Spleen (tissue), 11 donors: ENCODE results near the gene FIS1. TPM values are rescaled to one million over a fixed set of nuclear protein-coding genes. Genes with fewer than 3 reads are reported as not detected.

Source experiments
- DNase-seq: peaks from one replicate; pipeline ENCODE4 v3.0.0-alpha.2; 2020
- H3K27ac ChIP-seq, 8 donors: fragments of 200-600 bp; sonication (generic) in 7 of 8; 1 replicate in 4 of 8; 2 replicates in 4 of 8; pipeline versions ENCODE4 v1.5.0 to v1.8.0; 2016 to 2021; ENCODE audit warnings: inconsistent platforms in 4 of 8, mild to moderate bottlenecking in 4 of 8, moderate library complexity in 1 of 8
- H3K27me3 ChIP-seq, 7 donors: fragments of 200-600 bp; sonication (generic) in 6 of 7; replicated peaks in 1 of 7; 1 replicate in 4 of 7; 2 replicates in 3 of 7; pipeline versions ENCODE4 v1.5.0 to v1.8.0; 2016 to 2021; ENCODE audit warnings: inconsistent platforms in 3 of 7, mild to moderate bottlenecking in 1 of 7
- H3K36me3 ChIP-seq, 6 donors: fragments of 200-600 bp; sonication (generic) in 5 of 6; 1 replicate in 4 of 6; 2 replicates in 2 of 6; pipeline versions ENCODE4 v1.5.0 to v1.8.0; 2016 to 2021; ENCODE audit warnings: inconsistent platforms in 2 of 6
- H3K4me1 ChIP-seq, 6 donors: fragments of 200-600 bp; sonication (generic) in 5 of 6; 1 replicate in 3 of 6; 2 replicates in 3 of 6; pipeline versions ENCODE4 v1.5.0 to v1.8.0; 2016 to 2021; ENCODE audit warnings: inconsistent platforms in 3 of 6
- H3K4me3 ChIP-seq, 8 donors: fragments of 200-600 bp; sonication (generic) in 7 of 8; 1 replicate in 4 of 8; 2 replicates in 4 of 8; pipeline versions ENCODE4 v1.5.0 to v1.8.0; 2016 to 2021; ENCODE audit warnings: inconsistent platforms in 4 of 8, mild to moderate bottlenecking in 4 of 8, moderate library complexity in 2 of 8
- H3K9me3 ChIP-seq, 8 donors: fragments of 200-600 bp; sonication (generic) in 7 of 8; 1 replicate in 4 of 8; 2 replicates in 4 of 8; pipeline versions ENCODE4 v1.5.0 to v1.8.0; 2016 to 2021; ENCODE audit warnings: inconsistent platforms in 4 of 8
- POLR2A ChIP-seq, 3 donors: fragments of 450-650 bp; IDR thresholded peaks; one replicate each; pipeline ENCODE4 v1.5.1; 2017; ENCODE audit warnings: antibody characterized with exemption in 3 of 3, mild to moderate bottlenecking in 1 of 3
- POLR2AphosphoS5 ChIP-seq, 3 donors: sonication (generic); formaldehyde crosslinking; IDR thresholded peaks; one replicate each; pipeline ENCODE4 v1.5.1; 2017; ENCODE audit warnings: antibody characterized with exemption in 3 of 3
- WGBS, 5 donors: extraction: QIAGEN DNeasy Blood & Tissue Kit in 3 of 5; methylation state at CpG; one replicate each; pipeline versions ENCODE4 v1.1.5 to v1.1.7; 2013 to 2018; 5-methylcytosine and 5-hydroxymethylcytosine counted together
- intact Hi-C: fragments of 100-400 bp; cut with DNase I; formaldehyde crosslinking; loops from one replicate; pipeline ENCODE4 v1.15.0; 2023; ENCODE audit warnings: low total_unique reads
- polyA plus RNA-seq, 3 donors: library from polyadenylated mRNA; stranded (reverse); fragments of 200-250 nt; gene quantifications; one replicate each; pipeline ENCODE4 v1.2.1, GENCODE V29; 2013
- small RNA-seq, 4 donors: library from RNA; depleted of rRNA; stranded (forward); fragments of <200 nt; gene quantifications; one replicate each; pipeline ENCODE3, GENCODE V24; 2016
- total RNA-seq, 7 donors: library from RNA; depleted of rRNA in 3 of 7; stranded (reverse); fragments of >200 nt in 3 of 7; fragmentation: NEBNext Ultra II Directional in 4 of 7; extraction: Animal tissue kit (Norgen Biotek cat#: 25700) in 4 of 7; gene quantifications; one replicate each; pipeline versions ENCODE4 v1.1.0 to v1.2.1, GENCODE V29; 2016 to 2021
- TF ChIP-seq, protein P1 (sequence below), 11 experiments: fragments of 200-600 bp in 7 of 11; fragments of 450-650 bp in 4 of 11; sonication (generic) in 4 of 11; IDR thresholded peaks in 8 of 11; conservative IDR thresholded peaks in 3 of 11; 1 replicate in 7 of 11; 2 replicates in 4 of 11; pipeline versions ENCODE4 v1.4.0 to v1.8.0; 2016 to 2021; ENCODE audit warnings: antibody characterized with exemption in 11 of 11, inconsistent platforms in 4 of 11, mild to moderate bottlenecking in 1 of 11
- donor health status: healthy with polysubstance abuse.
- donor health status: DM: no; HTN: no; CAD: no; lungs with moderate emphysema.
- donor health status: DM: no; HTN: no; CAD: no.
- donor health status: Bipolar disorder and iron deficiency.
- donor health status: healthy.
- donor health status: DM: no; HTN: no; CAD: no.
- donor health status: DM: yes; HTN: yes; CAD: no.

FIS1 gene
- total and polyA plus RNA-seq, 10 donors = 130 to 250 (median 179) TPM

DNA sequence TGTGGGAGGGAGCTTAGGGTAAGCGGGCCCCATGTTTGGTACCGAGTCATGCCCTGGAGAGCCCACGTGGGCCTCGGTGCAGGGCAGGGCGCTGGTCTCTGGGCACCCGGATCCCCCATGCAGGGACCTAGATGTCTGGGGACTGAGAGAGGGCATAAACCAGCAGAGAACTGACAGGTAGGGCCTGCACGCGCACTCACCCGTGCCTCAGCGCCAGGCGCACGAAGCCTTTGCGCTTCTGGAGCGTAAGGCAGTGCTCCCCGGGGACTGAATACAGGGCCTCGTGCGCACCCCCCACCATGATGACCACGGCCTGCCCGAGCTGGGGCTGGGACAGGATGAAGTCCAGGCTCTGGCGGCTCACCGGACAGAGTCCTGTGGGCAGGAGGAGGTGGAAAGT lies 46.9 kb downstream of the FIS1 start:
- Histone ChIP-seq H3K36me3 (no peaks in the 10 kb centered on the region), H3K4me1 (peaks cover 0 to 22% (median 15%) of the 10 kb centered on the region in 6 donors), H3K9me3 (no peaks in the 10 kb centered on the region), H3K27me3 (peaks cover 4 to 68% (median 25%) of the 10 kb centered on the region in 7 donors), H3K4me3 (no peak overlapping the region), H3K27ac (no peak overlapping the region)
- no peak for TF ChIP-seq POLR2AphosphoS5 (IDR thresholded peaks at IDR 0.05)
- no peak for TF ChIP-seq POLR2A (IDR thresholded peaks at IDR 0.05)
- TF ChIP-seq, protein P1, sequence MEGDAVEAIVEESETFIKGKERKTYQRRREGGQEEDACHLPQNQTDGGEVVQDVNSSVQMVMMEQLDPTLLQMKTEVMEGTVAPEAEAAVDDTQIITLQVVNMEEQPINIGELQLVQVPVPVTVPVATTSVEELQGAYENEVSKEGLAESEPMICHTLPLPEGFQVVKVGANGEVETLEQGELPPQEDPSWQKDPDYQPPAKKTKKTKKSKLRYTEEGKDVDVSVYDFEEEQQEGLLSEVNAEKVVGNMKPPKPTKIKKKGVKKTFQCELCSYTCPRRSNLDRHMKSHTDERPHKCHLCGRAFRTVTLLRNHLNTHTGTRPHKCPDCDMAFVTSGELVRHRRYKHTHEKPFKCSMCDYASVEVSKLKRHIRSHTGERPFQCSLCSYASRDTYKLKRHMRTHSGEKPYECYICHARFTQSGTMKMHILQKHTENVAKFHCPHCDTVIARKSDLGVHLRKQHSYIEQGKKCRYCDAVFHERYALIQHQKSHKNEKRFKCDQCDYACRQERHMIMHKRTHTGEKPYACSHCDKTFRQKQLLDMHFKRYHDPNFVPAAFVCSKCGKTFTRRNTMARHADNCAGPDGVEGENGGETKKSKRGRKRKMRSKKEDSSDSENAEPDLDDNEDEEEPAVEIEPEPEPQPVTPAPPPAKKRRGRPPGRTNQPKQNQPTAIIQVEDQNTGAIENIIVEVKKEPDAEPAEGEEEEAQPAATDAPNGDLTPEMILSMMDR (IDR thresholded peaks at IDR 0.05 in 8 of 11, conservative IDR thresholded peaks at IDR 0.05 in 3 of 11) = no peak
- no peak for DNase-seq
- 74 to 84% (median 78%) methylated on average over 14 to 21 of the region's 21 CpGs for WGBS, 5 donors
- intact Hi-C loops = loop anchor here (10.0 kb wide), 1 partner anchor 53 kb away; no protein-coding TSS in a partner anchor

DNA sequence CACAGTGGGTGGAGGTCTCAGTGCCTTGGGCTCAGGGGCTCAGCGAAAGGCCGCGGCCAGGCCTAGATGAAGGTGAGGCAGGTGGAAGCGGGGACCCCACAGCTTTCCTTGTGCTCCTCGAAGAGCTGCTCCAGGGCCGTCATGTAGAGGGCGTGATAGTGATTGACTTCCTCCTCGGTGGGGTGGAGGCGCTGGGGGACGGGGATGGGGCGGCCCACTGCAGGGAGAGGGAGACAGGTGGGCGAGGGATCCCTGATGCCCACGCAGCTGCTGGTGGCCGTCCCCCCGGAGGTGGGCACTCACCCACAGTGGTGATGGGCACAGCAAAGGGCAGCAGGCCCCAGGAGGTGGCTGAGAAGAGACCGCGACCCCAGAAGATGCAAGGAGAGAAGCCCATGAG lies 49.0 kb downstream of the FIS1 start:
- 75 to 89% (median 84%) methylated on average over 12 to 17 of the region's 17 CpGs for WGBS, 5 donors
- Histone ChIP-seq H3K36me3 (no peaks in the 10 kb centered on the region), H3K9me3 (no peaks in the 10 kb centered on the region), H3K4me3 (no peak overlapping the region), H3K4me1 (peaks cover 0 to 9% (median under 1%) of the 10 kb centered on the region in 6 donors), H3K27me3 (peaks cover 0 to 47% (median 8%) of the 10 kb centered on the region in 7 donors), H3K27ac (no peak overlapping the region)
- no peak for DNase-seq
- intact Hi-C loops = loop anchor here (10.0 kb wide), 1 partner anchor 51 kb away; no protein-coding TSS in a partner anchor
- TF ChIP-seq, protein P1 (IDR thresholded peaks at IDR 0.05 in 8 of 11, conservative IDR thresholded peaks at IDR 0.05 in 3 of 11) = no peak
- TF ChIP-seq POLR2AphosphoS5 (IDR thresholded peaks at IDR 0.05) = no peak
- no peak for TF ChIP-seq POLR2A (IDR thresholded peaks at IDR 0.05)

Small RNAs within 50 kb of the gene (small RNA-seq; reads per million reads assigned to genes)
- 0 reads per million in 4 donors for gene RNU6-1104P

Other genes starting within 250 kb of the FIS1 start
- gene MUC17, start 225.0 kb downstream of the FIS1 start, total RNA-seq = not detected
- not detected for gene MUC17, start 225.0 kb downstream of the FIS1 start, polyA plus RNA-seq
- 10 to 100 TPM; 34.9 to 82.2 (median 52.2) TPM for gene TRIM56, start 159.6 kb downstream of the FIS1 start, total RNA-seq
- gene TRIM56, start 159.6 kb downstream of the FIS1 start, polyA plus RNA-seq = 10 to 100 TPM in 1 of 3 donors, 1 to 10 TPM in 2; 5.0 to 16.0 (median 6.3) TPM
- gene SERPINE1, start 118.0 kb downstream of the FIS1 start, total RNA-seq = 10 to 100 TPM in 3 of 7 donors, 1 to 10 TPM in 4; 2.3 to 46.4 (median 8.0) TPM
- gene SERPINE1, start 118.0 kb downstream of the FIS1 start, polyA plus RNA-seq = 1 to 10 TPM; 2.2 to 4.6 (median 2.6) TPM
- 10 to 100 TPM; 20.8 to 49.5 (median 30.4) TPM for gene AP1S1, start 90.6 kb downstream of the FIS1 start, total RNA-seq
- 10 to 100 TPM; 15.4 to 45.0 (median 31.8) TPM for gene AP1S1, start 90.6 kb downstream of the FIS1 start, polyA plus RNA-seq
- under 1 TPM in 2 of 7 donors, not detected in 5; 0.19 to 0.21 TPM for gene VGF, start 79.5 kb downstream of the FIS1 start, total RNA-seq
- under 1 TPM in 2 of 3 donors, not detected in 1; 0.06 to 0.09 TPM for gene VGF, start 79.5 kb downstream of the FIS1 start, polyA plus RNA-seq
- not detected for gene NAT16, start 64.8 kb downstream of the FIS1 start, total RNA-seq
- not detected for gene NAT16, start 64.8 kb downstream of the FIS1 start, polyA plus RNA-seq
- not detected for gene MOGAT3, start 44.0 kb downstream of the FIS1 start, total RNA-seq
- gene MOGAT3, start 44.0 kb downstream of the FIS1 start, polyA plus RNA-seq = not detected
- 10 to 100 TPM; 36.4 to 72.5 (median 59.5) TPM for gene PLOD3, start 27.5 kb downstream of the FIS1 start, total RNA-seq
- gene PLOD3, start 27.5 kb downstream of the FIS1 start, polyA plus RNA-seq = 10 to 100 TPM; 20.4 to 42.4 (median 25.4) TPM
- gene ZNHIT1, start 26.9 kb downstream of the FIS1 start, total RNA-seq = 10 to 100 TPM; 47.3 to 69.3 (median 60.4) TPM
- gene ZNHIT1, start 26.9 kb downstream of the FIS1 start, polyA plus RNA-seq = 100 to 1,000 TPM in 2 of 3 donors, 10 to 100 TPM in 1; 86.3 to 127 (median 103) TPM
- gene CLDN15, start 7.3 kb downstream of the FIS1 start, total RNA-seq = 10 to 100 TPM; 16.7 to 49.2 (median 24.2) TPM
- 10 to 100 TPM; 11.1 to 26.4 (median 14.5) TPM for gene CLDN15, start 7.3 kb downstream of the FIS1 start, polyA plus RNA-seq
- gene IFT22, start 76.7 kb upstream of the FIS1 start, total RNA-seq = 1 to 10 TPM; 5.5 to 7.2 (median 6.5) TPM
- gene IFT22, start 76.7 kb upstream of the FIS1 start, polyA plus RNA-seq = 10 to 100 TPM in 1 of 3 donors, 1 to 10 TPM in 2; 7.8 to 11.0 (median 8.0) TPM
- gene COL26A1, start 117.8 kb upstream of the FIS1 start, total RNA-seq = under 1 TPM in 3 of 7 donors, not detected in 4; 0.15 to 0.23 (median 0.19) TPM
- under 1 TPM; 0.22 to 0.32 (median 0.29) TPM for gene COL26A1, start 117.8 kb upstream of the FIS1 start, polyA plus RNA-seq